GM10266 (cell line): ENCODE results near the gene ATP9B.
A peak's percentile ranks its signal among the peaks of the same experiment; 100 is the strongest.

Experiments
- DNase-seq: peaks from one replicate; pipeline ENCODE4 v3.0.0; 2012; ENCODE audit errors: extremely low spot score
- TF ChIP-seq, protein P1 (sequence below): IDR thresholded peaks from 2 replicates; pipeline ENCODE4 v1.5.1; 2012; ENCODE audit warnings: mild to moderate bottlenecking, low read depth; ENCODE audit not compliant: control insufficient read depth, insufficient read depth; ENCODE audit errors: missing control alignments

The ATP9B gene

DNA sequence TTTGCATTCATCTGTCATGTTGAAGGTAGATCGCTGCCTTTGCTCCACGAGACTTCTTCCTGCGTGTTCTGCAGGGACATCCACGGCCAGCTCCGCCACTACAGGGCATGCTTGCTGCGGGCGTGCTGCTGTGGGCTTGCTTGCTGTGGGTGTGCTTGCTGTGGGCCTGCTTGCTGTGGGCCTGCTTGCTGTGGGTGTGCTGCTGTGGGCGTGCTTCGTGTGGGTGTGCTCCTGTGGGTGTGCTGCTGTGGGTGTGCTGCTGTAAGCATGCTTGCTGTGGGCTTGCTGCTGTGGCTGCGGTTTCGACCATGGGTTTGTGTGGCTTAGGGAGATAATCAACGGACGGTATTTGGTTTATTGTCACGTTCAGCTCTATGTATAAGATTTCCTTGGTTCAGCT, 165.2 kb downstream of the ATP9B start:
- TF ChIP-seq, protein P1, sequence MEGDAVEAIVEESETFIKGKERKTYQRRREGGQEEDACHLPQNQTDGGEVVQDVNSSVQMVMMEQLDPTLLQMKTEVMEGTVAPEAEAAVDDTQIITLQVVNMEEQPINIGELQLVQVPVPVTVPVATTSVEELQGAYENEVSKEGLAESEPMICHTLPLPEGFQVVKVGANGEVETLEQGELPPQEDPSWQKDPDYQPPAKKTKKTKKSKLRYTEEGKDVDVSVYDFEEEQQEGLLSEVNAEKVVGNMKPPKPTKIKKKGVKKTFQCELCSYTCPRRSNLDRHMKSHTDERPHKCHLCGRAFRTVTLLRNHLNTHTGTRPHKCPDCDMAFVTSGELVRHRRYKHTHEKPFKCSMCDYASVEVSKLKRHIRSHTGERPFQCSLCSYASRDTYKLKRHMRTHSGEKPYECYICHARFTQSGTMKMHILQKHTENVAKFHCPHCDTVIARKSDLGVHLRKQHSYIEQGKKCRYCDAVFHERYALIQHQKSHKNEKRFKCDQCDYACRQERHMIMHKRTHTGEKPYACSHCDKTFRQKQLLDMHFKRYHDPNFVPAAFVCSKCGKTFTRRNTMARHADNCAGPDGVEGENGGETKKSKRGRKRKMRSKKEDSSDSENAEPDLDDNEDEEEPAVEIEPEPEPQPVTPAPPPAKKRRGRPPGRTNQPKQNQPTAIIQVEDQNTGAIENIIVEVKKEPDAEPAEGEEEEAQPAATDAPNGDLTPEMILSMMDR = no peak

DNA sequence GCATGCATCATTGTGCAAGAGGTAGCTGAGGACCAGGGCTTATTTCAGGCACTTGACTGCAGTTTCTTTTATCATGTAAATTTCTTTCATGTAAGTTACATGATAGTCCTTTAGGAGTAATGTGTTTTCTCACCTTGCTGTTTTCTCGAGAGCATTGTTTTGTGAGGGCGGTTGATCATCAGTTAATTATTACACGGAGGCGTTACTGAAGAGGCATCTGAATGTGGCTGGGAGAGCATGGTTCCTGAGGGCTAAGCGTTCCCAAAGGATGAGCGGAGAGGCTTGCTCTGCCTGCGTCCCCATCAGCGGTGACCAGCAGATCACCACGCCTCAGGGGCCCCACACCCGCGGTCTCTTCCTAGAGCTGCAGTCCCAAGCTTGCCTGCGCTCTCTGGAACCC, 170.4 kb downstream of the ATP9B start:
- DNase-seq = no peak
- TF ChIP-seq, protein P1 = no peak

More for the DNA sequence above, 165.2 kb downstream of the ATP9B start:
- DNase-seq = no peak

- TF ChIP-seq, protein P1 = no peak
These were observed 172.6 kb downstream of the ATP9B start for GRCh38 chr18:79241755-79242154.

GRCh38 chr18:79242246-79242645, 173.1 kb downstream of the ATP9B start:
- no peak for DNase-seq

More at GRCh38 chr18:79241755-79242154, 172.6 kb downstream of the ATP9B start:
- no peak for DNase-seq

DNA sequence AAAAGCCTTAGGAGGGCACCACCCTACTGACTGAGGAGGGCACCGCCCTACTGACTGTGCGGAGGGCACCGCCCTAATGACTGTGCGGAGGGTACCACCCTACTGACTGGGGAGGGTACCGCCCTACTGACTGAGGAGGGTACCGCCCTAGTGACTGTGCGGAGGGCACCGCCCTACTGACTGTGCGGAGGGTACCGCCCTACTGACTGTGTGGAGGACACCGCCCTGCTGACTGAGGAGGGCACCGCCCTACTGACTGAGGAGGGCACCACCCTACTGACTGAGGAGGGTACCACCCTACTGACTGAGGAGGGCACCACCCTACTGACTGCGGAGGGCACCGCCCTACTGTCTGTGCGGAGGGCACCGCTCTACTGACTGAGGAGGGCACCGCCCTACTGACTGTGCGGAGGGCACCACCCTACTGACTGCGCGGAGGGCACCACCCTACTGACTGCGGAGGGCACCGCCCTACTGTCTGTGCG, 176.4 kb downstream of the ATP9B start:
- TF ChIP-seq, protein P1 = no peak
- DNase-seq = no peak

More at GRCh38 chr18:79242246-79242645, 173.1 kb downstream of the ATP9B start:
- TF ChIP-seq, protein P1 = no peak

- TF ChIP-seq, protein P1 = peak; percentile 94
- DNase-seq = peak; percentile 78
These were observed 177.3 kb downstream of the ATP9B start for GRCh38 chr18:79246309-79247108.

DNA sequence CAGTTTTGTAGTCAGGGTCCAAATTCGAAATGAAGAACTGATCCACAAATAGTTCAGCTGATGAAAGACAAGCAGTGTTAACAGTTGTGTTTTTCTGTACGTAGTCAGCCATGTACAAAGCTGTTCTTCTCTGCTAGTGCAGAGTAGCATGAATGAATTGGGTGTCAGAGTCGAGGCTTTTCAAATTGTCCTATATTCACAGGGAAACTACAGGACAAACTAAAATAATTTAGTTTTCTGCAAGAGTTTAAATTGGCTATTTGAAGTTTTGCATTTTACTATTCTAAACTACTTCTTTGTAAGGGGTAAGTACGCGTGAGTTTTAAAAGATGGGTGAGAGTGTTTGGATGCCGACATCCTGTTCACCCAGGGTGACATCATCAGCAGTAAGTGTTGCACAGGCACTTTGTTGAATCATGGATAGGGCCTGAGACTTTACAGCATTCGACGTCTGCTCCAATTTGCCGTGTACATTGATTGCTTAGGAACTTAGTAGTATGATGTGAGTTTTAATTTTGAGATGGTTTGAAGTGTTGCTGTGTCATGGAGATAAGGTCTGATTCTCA, 179.4 kb downstream of the ATP9B start:
- DNase-seq = no peak
- TF ChIP-seq, protein P1 = no peak
